ENCODE measurements around the gene TRIM45.

DNA sequence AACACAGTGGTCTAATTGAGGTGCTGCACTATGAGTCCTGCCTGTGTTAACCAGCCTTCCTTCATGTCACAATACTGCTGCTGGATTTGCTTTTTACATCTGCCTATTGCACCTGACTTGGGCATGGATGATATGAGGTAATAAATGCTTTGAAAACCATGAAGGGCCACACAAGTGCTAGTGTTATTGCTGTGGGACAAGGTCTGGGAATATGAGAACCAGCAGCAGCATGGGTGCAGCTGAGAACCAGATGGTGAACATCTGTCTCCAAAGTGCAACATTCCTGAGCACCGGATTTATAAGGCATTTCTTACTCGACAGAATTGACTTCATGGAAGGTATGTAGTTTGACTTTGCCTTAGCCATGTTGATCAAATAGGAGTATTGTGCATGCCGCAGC, 16.6 kb downstream of the TRIM45 start:
- no peak for TF ChIP-seq POLR2A (IDR thresholded peaks at IDR 0.05)
- TF ChIP-seq, protein P1, sequence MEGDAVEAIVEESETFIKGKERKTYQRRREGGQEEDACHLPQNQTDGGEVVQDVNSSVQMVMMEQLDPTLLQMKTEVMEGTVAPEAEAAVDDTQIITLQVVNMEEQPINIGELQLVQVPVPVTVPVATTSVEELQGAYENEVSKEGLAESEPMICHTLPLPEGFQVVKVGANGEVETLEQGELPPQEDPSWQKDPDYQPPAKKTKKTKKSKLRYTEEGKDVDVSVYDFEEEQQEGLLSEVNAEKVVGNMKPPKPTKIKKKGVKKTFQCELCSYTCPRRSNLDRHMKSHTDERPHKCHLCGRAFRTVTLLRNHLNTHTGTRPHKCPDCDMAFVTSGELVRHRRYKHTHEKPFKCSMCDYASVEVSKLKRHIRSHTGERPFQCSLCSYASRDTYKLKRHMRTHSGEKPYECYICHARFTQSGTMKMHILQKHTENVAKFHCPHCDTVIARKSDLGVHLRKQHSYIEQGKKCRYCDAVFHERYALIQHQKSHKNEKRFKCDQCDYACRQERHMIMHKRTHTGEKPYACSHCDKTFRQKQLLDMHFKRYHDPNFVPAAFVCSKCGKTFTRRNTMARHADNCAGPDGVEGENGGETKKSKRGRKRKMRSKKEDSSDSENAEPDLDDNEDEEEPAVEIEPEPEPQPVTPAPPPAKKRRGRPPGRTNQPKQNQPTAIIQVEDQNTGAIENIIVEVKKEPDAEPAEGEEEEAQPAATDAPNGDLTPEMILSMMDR (IDR thresholded peaks at IDR 0.05): no peak
